Small intestine (tissue), 7 donors: ENCODE results near the gene TP73. TPM values are rescaled to one million over a fixed set of nuclear protein-coding genes. Genes with fewer than 3 reads are reported as not detected.

Experiments used
- DNase-seq, 2 donors: peaks; one replicate each; pipeline versions ENCODE4 v3.0.0 to v3.0.0-alpha.2; 2013
- FAIRE-seq: peaks from 2 replicates; lab custom pipeline; 2012; peaks lifted over from hg19 to GRCh38; lab: Jason Lieb, UNC
- H3K27ac ChIP-seq, 3 donors: one replicate each; pipeline ENCODE4 v1.5.1; 2013; ENCODE audit warnings: low read length in 2 of 3, mild to moderate bottlenecking in 2 of 3, control low read depth in 1 of 3, inconsistent platforms in 1 of 3, low read depth in 1 of 3, moderate library complexity in 1 of 3
- H3K27me3 ChIP-seq, 3 donors: one replicate each; pipeline ENCODE4 v1.6.1; 2013; ENCODE audit warnings: low read length in 3 of 3, inconsistent platforms in 1 of 3; ENCODE audit not compliant: control insufficient read depth in 3 of 3, insufficient read depth in 3 of 3
- H3K36me3 ChIP-seq, 3 donors: one replicate each; pipeline ENCODE4 v1.6.1; 2013; ENCODE audit warnings: low read length in 3 of 3, inconsistent platforms in 1 of 3, low read depth in 1 of 3, mild to moderate bottlenecking in 1 of 3, moderate library complexity in 1 of 3; ENCODE audit not compliant: control insufficient read depth in 3 of 3, insufficient read depth in 2 of 3
- H3K4me1 ChIP-seq, 3 donors: one replicate each; pipeline ENCODE4 v1.6.1; 2013; ENCODE audit warnings: low read length in 2 of 3, inconsistent platforms in 1 of 3, low read depth in 1 of 3, mild to moderate bottlenecking in 1 of 3, moderate library complexity in 1 of 3; ENCODE audit not compliant: control insufficient read depth in 3 of 3, insufficient read depth in 2 of 3
- H3K4me3 ChIP-seq, 3 donors: one replicate each; pipeline ENCODE4 v1.5.1; 2013; ENCODE audit warnings: low read length in 3 of 3, control low read depth in 1 of 3, inconsistent platforms in 1 of 3, low read depth in 1 of 3, mild to moderate bottlenecking in 1 of 3, moderate library complexity in 1 of 3
- H3K9me3 ChIP-seq, 2 donors: one replicate each; pipeline ENCODE4 v1.6.1; 2013; ENCODE audit warnings: low read depth in 1 of 2, low read length in 1 of 2; ENCODE audit not compliant: control insufficient read depth in 2 of 2, insufficient read depth in 1 of 2
- WGBS, 3 donors: extraction: QIAGEN DNeasy Blood & Tissue Kit; methylation state at CpG; one replicate each; pipeline ENCODE4 v1.1.7; 2013; 5-methylcytosine and 5-hydroxymethylcytosine counted together
- polyA plus RNA-seq, 4 donors: library from polyadenylated mRNA; stranded (reverse) in 3 of 4; unstranded in 1 of 4; fragments of 200-250 nt in 3 of 4; fragments of 120-200 nt in 1 of 4; gene quantifications; one replicate each; pipeline versions ENCODE4 v1.2.1 to v1.2.3, GENCODE V29; 2013
- donor health status: healthy with polysubstance abuse.
- donor health status: control.
- donor health status: control.
- donor health status: Bipolar disorder and iron deficiency.
- donor health status: healthy.

Gene TP73
- polyA plus RNA-seq, 4 donors: 0.15 to 0.59 TPM; not detected in 2

GRCh38 chr1:3630914-3631313 is 21.4 kb upstream of the TP73 start:
- 81 to 84% (median 82%) methylated on average over 9 of the region's 9 CpGs for WGBS, 3 donors
- Histone ChIP-seq H3K27me3 (no peaks in the 10 kb centered on the region), H3K9me3 (no peaks in the 10 kb centered on the region), H3K4me3 (no peak overlapping the region), H3K27ac (no peak overlapping the region), H3K4me1 (peaks cover 0 to 4% (median 0%) of the 10 kb centered on the region in 3 donors), H3K36me3 (peaks cover 13 to 93% (median 33%) of the 10 kb centered on the region in 3 donors)
- FAIRE-seq: no peak
- DNase-seq: no peak

GRCh38 chr1:3631320-3632260 is 20.7 kb upstream of the TP73 start:
- Histone ChIP-seq H3K4me1 (no peaks in the 10 kb centered on the region), H3K9me3 (no peaks in the 10 kb centered on the region), H3K27ac (no peak overlapping the region), H3K4me3 (no peak overlapping the region), H3K27me3 (no peaks in the 10 kb centered on the region), H3K36me3 (peaks cover 13 to 98% (median 36%) of the 10 kb centered on the region in 3 donors)
- no peak for FAIRE-seq
- 89 to 92% (median 90%) methylated on average over 36 of the region's 36 CpGs for WGBS, 3 donors
- DNase-seq: no peak

GRCh38 chr1:3632298-3632697 is 20.0 kb upstream of the TP73 start:
- H3K4me1 ChIP-seq: no peaks in the 10 kb centered on the region
- peaks cover 13 to 98% (median 41%) of the 10 kb centered on the region in 3 donors for H3K36me3 ChIP-seq
- H3K4me3 ChIP-seq: no peak overlapping the region
- no peaks in the 10 kb centered on the region for H3K9me3 ChIP-seq
- WGBS, 3 donors: 93 to 95% (median 95%) methylated on average over 16 to 17 of the region's 17 CpGs
- no peak for DNase-seq
- H3K27me3 ChIP-seq: no peaks in the 10 kb centered on the region
- no peak overlapping the region for H3K27ac ChIP-seq
- no peak for FAIRE-seq

- DNase-seq: no peak
- Histone ChIP-seq H3K4me3 (no peak overlapping the region), H3K4me1 (no peaks in the 10 kb centered on the region), H3K9me3 (no peaks in the 10 kb centered on the region), H3K27ac (no peak overlapping the region), H3K27me3 (no peaks in the 10 kb centered on the region), H3K36me3 (peaks cover 13 to 97% (median 36%) of the 10 kb centered on the region in 3 donors)
- WGBS, 3 donors: 95 to 96% (median 95%) methylated on average over 26 of the region's 26 CpGs
- no peak for FAIRE-seq
Measured at GRCh38 chr1:3632716-3633343, 19.5 kb upstream of the TP73 start.

GRCh38 chr1:3633344-3634058 is 18.8 kb upstream of the TP73 start:
- H3K4me3 ChIP-seq: no peak overlapping the region
- WGBS, 3 donors: 92 to 94% (median 94%) methylated on average over 27 to 28 of the region's 28 CpGs
- H3K4me1 ChIP-seq: no peaks in the 10 kb centered on the region
- no peak overlapping the region for H3K27ac ChIP-seq
- FAIRE-seq (no peak), DNase-seq (no peak)
- H3K9me3 ChIP-seq: no peaks in the 10 kb centered on the region
- H3K36me3 ChIP-seq: peaks cover 15 to 95% (median 33%) of the 10 kb centered on the region in 3 donors
- no peaks in the 10 kb centered on the region for H3K27me3 ChIP-seq

GRCh38 chr1:3634059-3634800 is 18.1 kb upstream of the TP73 start:
- no peaks in the 10 kb centered on the region for H3K27me3 ChIP-seq
- H3K9me3 ChIP-seq: no peaks in the 10 kb centered on the region
- peaks cover 10 to 95% (median 30%) of the 10 kb centered on the region in 3 donors for H3K36me3 ChIP-seq
- DNase-seq (no peak), FAIRE-seq (no peak)
- no peak overlapping the region for H3K4me3 ChIP-seq
- no peak overlapping the region for H3K27ac ChIP-seq
- WGBS, 3 donors: 92 to 95% (median 94%) methylated on average over 22 of the region's 22 CpGs
- no peaks in the 10 kb centered on the region for H3K4me1 ChIP-seq

GRCh38 chr1:3636080-3636479 is 16.2 kb upstream of the TP73 start:
- WGBS, 3 donors: 96 to 98% (median 97%) methylated on average over 14 of the region's 14 CpGs
- Histone ChIP-seq H3K4me3 (no peak overlapping the region), H3K27ac (no peak overlapping the region), H3K36me3 (peaks cover 8 to 92% (median 25%) of the 10 kb centered on the region in 3 donors), H3K9me3 (no peaks in the 10 kb centered on the region), H3K27me3 (no peaks in the 10 kb centered on the region), H3K4me1 (no peaks in the 10 kb centered on the region)
- DNase-seq (no peak), FAIRE-seq (no peak)
